Measurements from ENCODE around the gene WNT16. TPM values are rescaled to one million over a fixed set of nuclear protein-coding genes. Genes with fewer than 3 reads are reported as not detected.

Gene WNT16
- total RNA-seq, 1 experiment from 2014 or later, result not detected

DNA sequence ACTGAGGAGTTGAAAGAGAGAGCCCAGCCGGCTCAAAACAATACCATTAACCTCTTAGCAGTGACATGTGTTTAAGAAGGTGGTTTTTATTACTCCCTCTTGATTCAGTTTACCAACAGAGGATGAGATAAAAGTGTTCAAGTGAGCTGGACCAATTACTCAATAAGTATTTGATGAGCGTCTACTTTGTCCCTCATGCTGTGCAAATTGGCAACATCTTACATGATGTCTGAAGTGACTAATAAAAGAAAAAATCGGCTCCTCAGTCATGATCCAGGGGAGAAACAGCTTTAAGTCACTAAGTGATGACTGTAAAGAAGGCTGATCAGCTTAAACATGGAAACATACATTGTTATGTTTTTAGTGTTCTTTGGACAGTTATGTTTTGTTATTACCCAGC, 7.8 kb downstream of the WNT16 start:
- in situ Hi-C loops (cut with HindIII; ENCODE audit: low sequenced_read_pairs), result no loop called here
- DNase-seq (ENCODE audit: low spot score), result no peak

DNA sequence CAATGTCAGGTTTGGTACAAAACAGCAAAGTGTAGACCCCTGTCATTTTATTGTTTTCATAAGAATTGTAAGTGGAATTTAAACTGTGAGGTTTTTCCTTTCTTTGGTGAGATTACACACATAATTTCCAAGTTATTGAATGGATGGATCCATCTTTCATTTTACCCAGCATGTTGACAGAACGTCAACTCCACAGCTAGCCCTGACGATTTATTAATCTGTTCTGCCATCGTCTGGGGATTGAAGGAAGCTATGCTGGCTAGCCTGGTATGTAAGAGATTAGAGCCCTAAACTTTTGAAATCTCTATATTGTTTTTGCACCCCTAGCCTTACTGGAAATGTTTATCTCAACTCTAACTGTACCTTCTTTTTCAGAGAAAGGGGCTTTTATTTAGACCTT, 8.6 kb downstream of the WNT16 start:
- in situ Hi-C loops (cut with HindIII; ENCODE audit: low sequenced_read_pairs), result no loop called here

DNA sequence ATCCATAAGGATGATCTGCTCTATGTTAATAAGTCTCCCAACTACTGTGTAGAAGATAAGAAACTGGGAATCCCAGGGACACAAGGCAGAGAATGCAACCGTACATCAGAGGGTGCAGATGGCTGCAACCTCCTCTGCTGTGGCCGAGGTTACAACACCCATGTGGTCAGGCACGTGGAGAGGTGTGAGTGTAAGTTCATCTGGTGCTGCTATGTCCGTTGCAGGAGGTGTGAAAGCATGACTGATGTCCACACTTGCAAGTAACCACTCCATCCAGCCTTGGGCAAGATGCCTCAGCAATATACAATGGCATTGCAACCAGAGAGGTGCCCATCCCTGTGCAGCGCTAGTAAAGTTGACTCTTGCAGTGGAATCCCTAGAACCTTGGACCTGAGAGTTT, 10.3 kb downstream of the WNT16 start:
- DNase-seq (ENCODE audit: low spot score), result no peak
- in situ Hi-C loops (cut with HindIII; ENCODE audit: low sequenced_read_pairs), result no loop called here

More for the DNA sequence above, 8.6 kb downstream of the WNT16 start:
- no peak for DNase-seq (ENCODE audit: low spot score)

DNA sequence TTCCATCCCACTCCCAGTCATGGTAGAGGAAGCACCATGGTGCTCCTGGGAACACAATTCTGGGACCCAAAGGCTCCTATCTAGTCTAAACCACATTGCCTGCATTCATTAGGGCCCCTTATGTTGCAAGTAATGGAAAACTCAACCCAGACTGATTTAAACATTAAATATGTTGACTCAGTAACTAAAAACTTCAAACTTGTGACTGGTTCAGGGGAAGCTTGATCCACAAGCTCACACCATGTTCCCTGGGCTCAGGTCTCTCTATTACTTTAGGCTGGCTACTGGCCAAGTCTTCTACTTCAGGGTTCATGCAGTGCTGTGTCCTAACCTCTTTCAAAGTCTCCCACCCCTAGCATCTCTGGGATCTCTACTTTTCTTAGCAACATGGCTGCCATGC, 13.1 kb downstream of the WNT16 start:
- in situ Hi-C loops (cut with HindIII; ENCODE audit: low sequenced_read_pairs), result no loop called here
- DNase-seq (ENCODE audit: low spot score), result no peak

DNA sequence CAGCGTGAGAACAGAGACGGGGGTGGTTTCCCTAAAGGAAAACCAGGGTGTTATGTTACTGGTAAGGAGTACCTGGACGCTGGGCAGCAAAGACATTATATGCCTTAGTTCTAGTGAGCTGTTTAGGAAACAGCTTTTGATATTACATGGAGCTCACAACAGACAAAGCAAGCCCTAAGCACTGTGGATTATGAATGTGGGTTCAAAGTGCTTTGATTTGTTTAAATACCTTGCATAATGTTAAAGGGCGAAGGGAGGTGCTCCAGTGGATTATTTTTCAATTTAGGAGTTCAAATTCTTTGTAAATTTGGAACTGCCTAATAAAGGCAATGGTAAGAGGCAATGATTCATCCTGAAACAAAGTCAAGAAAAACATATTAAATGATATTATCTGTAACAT, 13.8 kb downstream of the WNT16 start:
- no peak for DNase-seq (ENCODE audit: low spot score)
- in situ Hi-C loops (cut with HindIII; ENCODE audit: low sequenced_read_pairs), result no loop called here

DNA sequence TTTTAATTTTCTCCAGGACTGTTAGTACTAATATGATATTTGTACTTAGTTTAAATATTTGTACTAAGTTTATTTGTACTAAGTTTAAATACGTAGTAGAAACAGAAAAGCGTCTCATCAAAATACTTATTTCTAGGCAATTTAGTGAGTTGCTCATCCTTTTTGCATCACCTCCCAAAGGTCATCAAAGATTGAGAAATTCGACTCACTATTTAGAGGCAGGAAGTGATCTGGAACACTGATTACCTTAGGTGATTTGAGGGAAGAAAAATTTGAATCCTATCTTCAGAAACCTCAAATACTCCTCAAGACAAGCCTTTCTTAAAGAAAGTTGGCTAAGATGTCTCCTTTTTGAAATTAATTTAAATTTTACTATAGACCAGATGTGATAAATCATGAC, 14.5 kb downstream of the WNT16 start:
- no peak for DNase-seq (ENCODE audit: low spot score)
- in situ Hi-C loops (cut with HindIII; ENCODE audit: low sequenced_read_pairs), result no loop called here

DNA sequence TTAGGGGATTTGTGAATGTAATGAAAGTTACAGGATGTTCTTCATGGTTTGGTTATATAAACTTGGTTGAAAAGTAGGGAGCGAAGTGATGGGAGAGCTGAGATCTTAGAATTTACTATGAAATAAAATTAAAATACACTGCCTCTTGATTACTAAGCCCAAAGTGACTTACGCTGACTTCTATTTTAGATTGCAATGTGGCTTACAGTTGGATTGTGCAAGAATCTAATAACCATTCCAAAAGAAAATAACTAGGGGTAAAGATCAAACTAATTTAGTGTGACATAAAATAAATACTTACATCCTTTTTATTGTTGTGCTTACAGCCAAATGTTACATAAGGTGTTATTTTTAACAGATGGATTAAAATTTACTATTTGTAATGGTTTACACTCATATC, 15.3 kb downstream of the WNT16 start:
- DNase-seq (ENCODE audit: low spot score), result no peak
- in situ Hi-C loops (cut with HindIII; ENCODE audit: low sequenced_read_pairs), result no loop called here

DNA sequence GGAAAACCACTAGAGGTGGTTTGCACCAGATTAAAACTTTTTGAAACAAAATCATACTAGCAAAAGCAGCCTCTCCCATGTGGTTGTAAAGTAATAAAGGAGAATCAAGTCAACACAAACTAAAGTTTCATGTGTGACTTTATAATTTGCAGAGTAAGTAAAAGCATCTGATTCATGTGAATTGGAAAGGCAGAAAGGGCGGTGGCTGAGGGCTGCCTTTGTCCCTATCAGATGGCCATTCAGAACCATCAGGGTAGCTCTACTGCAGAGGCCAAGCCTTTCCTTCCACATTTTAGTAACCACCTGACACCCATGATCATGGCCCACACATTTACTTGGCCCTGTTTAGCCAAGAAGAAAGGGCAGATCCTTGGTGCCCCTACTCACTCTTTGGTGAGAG, 15.7 kb downstream of the WNT16 start:
- no peak for DNase-seq (ENCODE audit: low spot score)
- in situ Hi-C loops (cut with HindIII; ENCODE audit: low sequenced_read_pairs), result no loop called here

DNA sequence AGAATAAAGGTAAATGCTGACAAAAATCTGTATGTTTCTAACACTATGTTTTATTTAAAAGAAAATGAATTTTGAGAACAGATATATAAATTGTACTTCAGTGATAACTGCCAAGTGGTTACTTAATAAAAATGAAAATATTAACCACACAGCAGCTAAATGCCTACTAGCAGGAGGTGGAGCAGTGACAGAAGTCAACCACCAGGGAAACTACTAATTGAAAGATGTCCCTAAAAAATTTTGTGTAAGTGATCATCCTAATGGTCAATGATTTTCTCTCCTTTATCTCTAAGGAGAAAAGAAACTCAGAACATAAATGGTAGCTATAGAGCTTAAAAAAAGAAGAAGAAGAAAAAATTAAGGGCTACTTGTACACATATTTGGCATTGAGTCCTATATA, 22.9 kb downstream of the WNT16 start:
- no peak for DNase-seq (ENCODE audit: low spot score)
- in situ Hi-C loops (cut with HindIII; ENCODE audit: low sequenced_read_pairs), result no loop called here

DNA sequence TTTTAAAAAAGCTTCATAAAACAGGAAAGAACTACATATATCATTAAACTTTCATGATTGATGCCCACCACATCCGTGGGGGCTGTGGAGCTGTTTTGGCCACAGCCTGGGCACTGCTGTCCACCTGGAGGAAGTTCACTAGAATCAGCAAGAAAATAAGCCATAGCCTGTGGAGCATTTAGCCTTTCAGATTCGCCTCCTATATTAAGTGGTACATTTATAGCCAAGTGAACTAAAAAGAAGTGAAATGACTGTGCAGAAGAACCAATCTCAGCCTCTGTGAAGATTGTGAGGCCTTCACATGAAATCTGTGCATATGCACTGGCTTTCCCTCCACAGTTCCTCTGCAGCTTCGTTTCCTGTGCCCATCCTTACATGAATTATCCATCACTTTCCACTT, 23.5 kb downstream of the WNT16 start:
- in situ Hi-C loops (cut with HindIII; ENCODE audit: low sequenced_read_pairs), result no loop called here
- DNase-seq (ENCODE audit: low spot score), result no peak

DNA sequence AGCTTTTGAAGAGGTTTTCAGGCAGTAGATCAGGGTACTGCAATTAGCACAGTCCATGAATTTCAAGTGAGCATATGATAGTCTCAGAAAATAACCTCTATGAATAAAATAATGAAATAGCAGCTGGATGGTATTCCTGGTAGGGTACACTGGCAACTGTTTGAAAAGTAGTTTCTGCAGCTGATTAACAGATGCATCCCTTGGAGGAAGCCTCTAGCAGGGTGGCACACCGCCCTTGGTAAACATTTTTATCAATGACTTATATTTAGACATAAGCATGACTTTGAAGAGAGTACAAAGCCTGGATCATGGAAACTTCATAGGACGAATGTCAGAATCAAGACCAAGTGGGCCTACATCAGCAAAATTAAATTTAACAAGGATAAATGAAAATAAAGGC, 26.8 kb downstream of the WNT16 start:
- DNase-seq (ENCODE audit: low spot score), result no peak
- in situ Hi-C loops (cut with HindIII; ENCODE audit: low sequenced_read_pairs), result no loop called here

DNA sequence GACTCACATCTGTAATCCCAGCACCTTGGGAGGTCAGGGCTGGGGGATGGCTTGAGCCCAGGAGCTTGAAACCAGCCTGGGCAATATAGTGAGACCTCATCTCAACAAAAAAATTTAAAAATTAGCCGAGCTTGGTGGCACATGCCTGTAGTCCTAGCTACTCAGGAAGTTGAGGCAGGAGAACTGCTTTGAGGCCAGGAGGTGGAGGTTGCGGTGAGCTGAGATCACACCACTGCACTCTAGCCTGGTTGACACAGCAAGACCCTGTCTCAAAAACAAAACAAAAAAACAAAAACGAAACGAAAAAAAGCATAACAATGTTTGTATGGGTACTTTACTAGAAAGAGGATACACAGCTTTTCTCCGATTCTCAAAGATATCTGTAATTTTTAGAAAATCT, 31.8 kb downstream of the WNT16 start:
- in situ Hi-C loops (cut with HindIII; ENCODE audit: low sequenced_read_pairs), result no loop called here
- no peak for DNase-seq (ENCODE audit: low spot score)

DNA sequence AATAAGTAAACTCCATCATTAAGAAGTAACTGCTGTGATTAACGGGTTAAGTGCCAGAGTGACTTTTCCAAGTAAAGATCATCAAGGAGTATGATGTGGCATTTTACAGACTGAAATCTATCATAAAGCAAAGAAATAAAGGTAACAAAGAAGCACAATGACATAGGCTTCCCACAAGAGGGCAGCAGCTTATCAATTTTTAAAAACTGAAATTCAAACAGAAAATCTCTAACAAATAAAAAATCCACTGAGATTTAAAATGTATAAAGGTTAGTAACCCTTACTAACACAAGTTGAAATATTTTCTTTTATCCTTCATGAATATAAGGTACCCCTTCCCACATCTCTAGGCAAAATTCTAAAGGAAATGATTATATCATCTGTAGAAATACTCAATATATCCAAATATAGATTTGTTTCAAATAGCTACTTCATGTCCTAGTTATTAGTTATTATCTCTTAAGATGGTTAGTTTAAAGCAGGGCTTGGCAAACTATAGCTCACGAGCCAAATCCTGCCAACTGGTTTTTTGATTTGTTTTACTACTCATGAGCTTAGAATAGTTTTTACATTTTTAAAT, 38.1 kb downstream of the WNT16 start:
- peak; percentile 67 for DNase-seq (ENCODE audit: low spot score)
- in situ Hi-C loops (cut with HindIII; ENCODE audit: low sequenced_read_pairs), result no loop called here

DNA sequence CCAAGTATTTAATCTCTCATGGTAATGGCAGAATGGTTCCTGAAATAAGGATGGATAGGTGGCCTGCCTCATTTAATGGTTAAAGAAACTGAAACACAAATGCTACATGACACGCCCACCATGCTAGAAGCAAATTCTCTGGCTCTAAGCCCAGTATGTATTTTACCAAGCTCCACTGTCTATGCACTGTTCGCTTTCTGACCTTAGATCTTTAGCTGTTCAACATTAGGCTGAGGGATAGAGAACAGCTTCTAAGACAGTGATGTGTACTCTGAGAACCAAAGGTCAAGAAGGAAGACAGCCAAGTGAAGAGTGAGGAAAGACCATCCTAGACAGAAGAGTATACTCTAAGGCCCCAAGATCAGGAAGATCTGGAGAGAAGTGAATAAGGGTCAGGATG, 40.7 kb downstream of the WNT16 start:
- in situ Hi-C loops (cut with HindIII; ENCODE audit: low sequenced_read_pairs), result no loop called here
- no peak for DNase-seq (ENCODE audit: low spot score)

DNA sequence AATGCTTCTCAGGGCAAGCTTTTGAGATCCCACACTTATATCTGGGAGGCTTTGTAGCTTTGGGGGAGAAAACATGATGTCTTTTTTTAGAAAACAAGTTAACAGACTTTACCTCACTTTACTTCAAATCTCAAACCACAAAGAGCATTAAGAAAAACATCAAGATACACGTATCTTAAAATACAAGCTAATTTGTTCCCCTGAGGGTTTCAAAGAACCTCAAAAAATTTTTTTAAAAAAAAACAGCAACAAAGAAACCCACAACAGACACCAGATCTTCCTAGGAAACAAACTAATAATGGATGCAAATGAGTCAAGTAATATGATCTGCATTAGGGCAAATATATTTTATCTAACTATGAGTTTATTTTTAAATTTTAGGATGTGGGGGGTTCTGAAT, 42.6 kb downstream of the WNT16 start:
- no peak for DNase-seq (ENCODE audit: low spot score)
- in situ Hi-C loops (cut with HindIII; ENCODE audit: low sequenced_read_pairs), result no loop called here

DNA sequence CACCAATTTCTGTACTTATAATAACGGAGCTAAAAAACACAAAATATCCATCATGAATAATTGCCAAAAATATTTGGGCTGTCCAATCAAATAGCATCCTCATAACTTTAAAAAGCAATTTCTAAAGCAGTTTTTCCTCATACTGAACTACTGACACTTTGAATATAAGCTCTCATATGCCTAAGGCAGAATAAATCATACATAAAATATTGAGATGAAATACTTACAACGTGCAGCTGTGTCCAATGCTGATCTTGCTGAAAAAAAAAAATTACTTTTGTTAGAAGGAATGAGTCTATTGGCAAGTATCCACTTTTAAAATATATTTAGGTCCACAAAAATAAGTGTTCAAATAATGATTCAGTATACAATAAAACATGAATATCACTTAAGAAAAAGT, 43.1 kb downstream of the WNT16 start:
- in situ Hi-C loops (cut with HindIII; ENCODE audit: low sequenced_read_pairs), result no loop called here
- DNase-seq (ENCODE audit: low spot score), result no peak

DNA sequence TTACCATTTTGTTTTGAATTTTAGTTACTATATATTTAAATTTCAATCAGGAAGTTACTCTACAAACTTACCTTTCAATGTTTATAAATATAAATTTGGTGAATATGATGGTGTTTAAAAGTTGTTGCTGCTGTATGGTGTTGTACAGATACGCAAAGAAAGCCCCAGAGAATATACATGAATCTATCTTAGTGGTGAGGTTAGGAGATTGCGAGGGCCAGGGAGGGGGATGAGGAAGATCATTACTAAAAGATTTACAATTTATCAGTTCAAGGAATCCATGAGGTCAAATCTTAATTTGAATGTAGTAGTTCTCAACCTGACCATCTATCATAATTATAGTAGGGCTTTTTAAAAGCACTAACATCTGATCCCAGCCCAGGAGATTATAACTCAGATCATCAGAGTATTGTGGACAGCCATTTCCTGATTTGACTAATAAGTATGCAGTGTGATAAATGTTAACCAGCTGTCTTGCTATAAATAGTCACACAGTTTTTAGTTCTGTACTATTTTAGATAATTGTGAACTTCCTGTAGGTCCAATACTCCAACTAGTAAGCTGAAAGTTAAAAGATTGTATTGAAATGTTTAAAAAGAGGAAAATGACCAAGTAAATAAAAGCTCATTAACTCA, 43.7 kb downstream of the WNT16 start:
- no peak for DNase-seq (ENCODE audit: low spot score)
- in situ Hi-C loops (cut with HindIII; ENCODE audit: low sequenced_read_pairs), result no loop called here

DNA sequence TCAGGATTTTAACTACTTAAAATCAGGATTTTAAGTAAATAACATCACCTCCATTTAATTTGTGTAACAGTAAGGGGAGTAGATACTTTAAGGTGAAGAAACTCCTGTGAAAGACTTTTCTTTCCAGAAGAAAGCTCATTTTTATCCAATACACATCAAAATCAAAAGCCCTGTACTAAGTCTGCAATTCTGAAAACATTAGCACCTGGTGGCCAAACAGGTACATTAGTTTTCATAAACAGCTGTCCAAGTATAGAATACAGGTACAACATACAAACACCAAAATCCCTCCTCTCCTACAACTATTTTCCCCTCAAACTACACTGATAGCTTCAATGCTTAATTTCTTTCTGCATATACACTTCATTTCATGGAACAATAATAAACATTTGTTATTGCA, 44.4 kb downstream of the WNT16 start:
- in situ Hi-C loops (cut with HindIII; ENCODE audit: low sequenced_read_pairs), result no loop called here
- no peak for DNase-seq (ENCODE audit: low spot score)

DNA sequence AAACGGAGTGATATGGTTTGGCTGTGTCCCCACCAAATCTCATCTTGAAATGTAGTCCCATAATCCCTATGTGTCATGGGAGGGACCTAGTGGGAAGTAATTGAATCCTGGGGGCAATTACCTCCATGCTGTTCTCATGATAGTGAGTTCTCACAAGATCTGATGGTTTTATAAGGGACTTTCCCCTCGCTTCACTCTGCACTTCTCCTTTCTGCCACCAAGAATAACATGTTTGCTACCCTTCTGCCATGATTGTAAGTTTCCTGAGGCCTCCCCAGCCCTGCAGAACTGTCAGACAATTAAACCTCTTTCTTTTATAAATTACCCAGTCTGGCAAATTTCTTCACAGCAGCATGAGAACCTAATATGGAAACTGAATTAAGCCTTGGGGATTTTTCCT, 48.2 kb downstream of the WNT16 start:
- in situ Hi-C loops (cut with HindIII; ENCODE audit: low sequenced_read_pairs), result no loop called here
- no peak for DNase-seq (ENCODE audit: low spot score)

DNA sequence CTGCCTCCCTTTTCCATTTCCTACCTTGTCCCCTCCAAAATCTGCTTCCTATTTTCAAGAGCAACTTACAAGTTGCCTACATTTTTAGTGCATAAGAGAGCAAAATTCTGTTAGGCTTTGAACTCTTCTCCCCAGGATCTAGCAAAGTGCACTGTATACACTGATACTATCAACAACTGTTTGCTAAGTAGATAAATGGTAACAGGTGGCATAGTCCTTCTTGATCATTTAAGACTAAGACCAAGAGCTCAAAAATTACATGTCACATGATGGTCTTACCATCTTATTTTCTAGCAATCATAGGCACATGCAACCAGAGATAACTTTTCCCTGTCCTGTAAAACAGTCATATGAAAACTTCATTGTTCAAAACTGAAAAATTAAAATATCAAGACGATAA, 51.1 kb downstream of the WNT16 start:
- in situ Hi-C loops (cut with HindIII; ENCODE audit: low sequenced_read_pairs), result no loop called here
- no peak for DNase-seq (ENCODE audit: low spot score)

DNA sequence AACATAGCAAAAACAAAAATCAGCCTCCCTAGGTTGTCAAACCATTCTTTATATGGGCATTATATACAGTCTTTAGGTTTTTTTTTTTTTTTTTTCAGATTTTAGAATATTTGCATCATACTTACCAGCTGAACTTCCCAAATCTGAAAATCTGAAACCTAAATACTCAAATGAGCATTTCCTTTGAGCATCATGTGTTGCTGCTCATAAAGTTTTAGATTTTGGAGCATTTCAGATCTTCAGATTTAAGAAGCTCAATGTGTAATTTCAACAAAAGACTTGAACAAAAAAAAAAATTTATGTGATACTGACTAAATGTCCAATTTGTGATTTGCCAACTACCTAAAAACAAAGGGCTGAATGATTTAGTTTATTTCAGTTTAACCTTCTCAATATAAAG, 53.7 kb downstream of the WNT16 start:
- in situ Hi-C loops (cut with HindIII; ENCODE audit: low sequenced_read_pairs), result no loop called here
- no peak for DNase-seq (ENCODE audit: low spot score)

All from G401 (cell line).